NCI-H2227 treated with DMSO at 0.1 percent for 48 hours (cell line): Measurements from ENCODE around the gene PLD4.
"Not testable (repeated sequence)": the region's sequence is repeated elsewhere in the genome, so short reads cannot be mapped to it uniquely, and the experiment has no call there.

Experiments
- DNase-seq: peaks from one replicate; lab custom pipeline; 2025; lab: John Stamatoyannopoulos, UW

The PLD4 gene

GRCh38 chr14:104898870-104899510, 25.7 kb upstream of the PLD4 start:
- no peak for DNase-seq

DNA sequence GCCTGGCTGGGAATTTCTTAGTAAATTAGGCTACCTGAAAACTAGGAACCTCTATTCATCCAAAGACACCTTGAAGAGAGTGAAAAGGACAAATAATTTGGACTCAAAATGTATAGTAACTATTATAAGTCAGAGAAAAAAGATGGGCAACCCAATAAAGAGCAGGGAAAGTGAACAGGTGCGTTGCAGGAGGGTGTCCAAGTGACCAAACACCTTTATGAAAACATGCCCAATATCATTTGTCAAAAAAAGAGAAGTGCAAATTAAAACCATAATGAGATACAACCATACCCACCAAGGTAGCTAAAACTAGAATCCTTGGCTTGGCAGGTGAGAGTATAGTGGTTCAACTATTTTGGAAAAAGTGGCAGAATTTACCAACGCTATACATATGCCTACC, 24.9 kb upstream of the PLD4 start:
- no peak for DNase-seq

DNA sequence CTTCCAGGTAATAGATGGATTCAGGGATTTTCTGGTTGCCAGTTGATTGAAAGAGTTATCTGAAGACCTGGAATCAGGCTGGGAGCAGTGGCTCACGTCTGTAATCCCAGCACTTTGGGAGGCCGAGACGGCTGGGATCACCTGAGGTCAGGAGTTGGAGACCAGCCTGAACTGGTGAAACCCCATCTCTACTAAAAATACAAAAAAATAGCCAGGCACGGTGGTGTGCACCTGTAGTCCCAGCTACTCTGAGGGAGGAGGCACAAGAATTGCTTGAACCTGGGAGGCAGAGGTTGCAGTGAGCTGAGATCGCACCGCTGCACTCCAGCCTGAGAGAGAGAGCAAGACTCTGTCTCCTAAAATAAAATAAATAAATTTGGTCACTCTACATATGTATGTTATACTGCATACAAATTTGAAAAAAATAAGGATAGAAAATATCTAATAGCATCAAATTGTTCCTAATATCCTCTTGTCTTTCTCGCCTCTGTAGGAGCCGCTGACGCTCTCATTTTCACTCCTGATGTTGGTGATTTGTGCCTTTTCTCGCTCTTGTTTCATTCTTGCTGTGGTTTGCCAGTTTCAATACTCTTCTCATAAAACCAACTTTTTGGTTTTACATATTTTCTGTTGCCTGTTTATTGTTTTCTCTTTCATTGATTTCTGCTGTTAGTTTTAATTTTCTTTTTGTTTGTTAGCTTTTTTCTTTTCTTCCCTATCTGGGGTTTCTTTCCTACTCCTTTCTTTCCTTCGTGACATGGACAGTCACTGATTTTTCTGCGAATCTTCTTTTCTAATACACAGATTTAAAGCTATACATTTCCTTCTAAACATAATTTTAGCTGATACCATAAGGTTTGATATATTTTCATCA, 23.8 kb upstream of the PLD4 start:
- no peak for DNase-seq

- no peak for DNase-seq
Measured at GRCh38 chr14:104903990-104904389, 20.7 kb upstream of the PLD4 start.

- DNase-seq = not testable (repeated sequence)
Measured at GRCh38 chr14:104904650-104905578, 19.8 kb upstream of the PLD4 start.

DNA sequence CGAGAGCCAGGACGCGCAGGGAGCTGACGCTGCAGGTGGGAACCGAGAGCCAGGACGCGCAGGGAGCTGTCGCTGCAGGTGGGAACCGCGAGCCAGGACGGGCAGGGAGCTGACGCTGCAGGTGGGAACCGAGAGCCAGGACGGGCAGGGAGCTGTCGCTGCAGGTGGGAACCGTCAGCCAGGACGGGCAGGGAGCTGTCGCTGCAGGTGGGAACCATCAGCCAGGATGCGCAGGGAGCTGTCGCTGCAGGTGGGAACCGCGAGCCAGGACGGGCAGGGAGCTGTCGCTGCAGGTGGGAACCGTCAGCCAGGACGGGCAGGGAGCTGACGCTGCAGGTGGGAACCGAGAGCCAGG, 19.1 kb upstream of the PLD4 start:
- DNase-seq = not testable (repeated sequence)

DNA sequence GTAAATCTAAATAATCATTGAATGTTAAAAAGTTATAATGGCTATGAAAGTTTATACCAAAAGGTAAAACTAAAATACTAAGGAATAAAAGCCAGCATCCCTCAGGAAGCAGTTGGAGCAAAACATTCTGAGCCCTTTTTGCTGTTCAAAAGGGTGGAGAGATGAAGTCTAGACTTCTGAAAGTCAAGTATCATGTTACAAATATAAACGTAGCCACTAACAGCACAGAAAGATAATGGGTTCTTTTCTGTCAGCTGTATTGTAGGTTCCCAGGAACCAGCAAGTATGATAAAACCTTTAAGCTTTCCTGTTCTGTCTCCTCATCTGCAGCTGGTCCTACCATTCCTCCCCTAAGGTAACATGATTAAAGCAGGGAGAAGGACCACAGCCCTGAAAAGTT, 16.4 kb upstream of the PLD4 start:
- no peak for DNase-seq

GRCh38 chr14:104912053-104912452, 12.6 kb upstream of the PLD4 start:
- DNase-seq = no peak

DNA sequence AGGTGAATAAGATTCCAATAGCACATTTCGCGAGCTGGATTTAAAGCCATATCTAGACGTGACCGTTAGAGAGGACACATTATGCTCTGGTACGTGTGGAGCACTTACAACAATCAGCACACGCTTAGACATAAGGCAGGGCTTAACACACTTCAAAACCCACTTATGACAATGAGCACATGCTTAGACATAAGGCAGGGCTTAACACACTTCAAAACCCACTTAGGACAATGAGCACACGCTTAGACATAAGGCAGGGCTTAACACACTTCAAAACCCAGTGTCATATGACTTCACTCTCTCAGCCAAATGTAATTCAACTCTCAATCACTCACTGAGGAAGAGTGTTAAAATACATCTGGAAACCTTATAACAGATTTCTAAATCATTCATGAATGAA, 11.2 kb upstream of the PLD4 start:
- DNase-seq = no peak

DNA sequence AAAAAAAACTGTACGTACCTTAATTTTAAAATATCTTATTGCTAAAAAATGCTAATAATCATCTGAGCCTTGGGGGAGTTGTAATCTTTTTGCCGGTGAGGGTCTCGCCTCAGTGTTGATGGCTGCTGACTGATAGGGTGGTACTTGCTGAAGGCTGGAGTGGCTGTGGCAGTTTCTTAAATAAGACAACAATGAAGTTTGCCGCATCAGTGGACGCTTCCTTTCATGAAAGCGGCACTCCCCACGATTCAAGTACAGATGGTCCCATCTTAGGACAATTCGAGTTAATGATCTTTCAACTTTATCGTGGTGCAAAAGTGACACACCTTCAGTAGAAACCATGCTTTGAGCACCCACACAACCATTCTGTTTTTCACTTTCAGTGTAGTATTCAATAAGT, 7.6 kb upstream of the PLD4 start:
- DNase-seq = no peak

GRCh38 chr14:104917993-104918392, 6.7 kb upstream of the PLD4 start:
- no peak for DNase-seq

DNA sequence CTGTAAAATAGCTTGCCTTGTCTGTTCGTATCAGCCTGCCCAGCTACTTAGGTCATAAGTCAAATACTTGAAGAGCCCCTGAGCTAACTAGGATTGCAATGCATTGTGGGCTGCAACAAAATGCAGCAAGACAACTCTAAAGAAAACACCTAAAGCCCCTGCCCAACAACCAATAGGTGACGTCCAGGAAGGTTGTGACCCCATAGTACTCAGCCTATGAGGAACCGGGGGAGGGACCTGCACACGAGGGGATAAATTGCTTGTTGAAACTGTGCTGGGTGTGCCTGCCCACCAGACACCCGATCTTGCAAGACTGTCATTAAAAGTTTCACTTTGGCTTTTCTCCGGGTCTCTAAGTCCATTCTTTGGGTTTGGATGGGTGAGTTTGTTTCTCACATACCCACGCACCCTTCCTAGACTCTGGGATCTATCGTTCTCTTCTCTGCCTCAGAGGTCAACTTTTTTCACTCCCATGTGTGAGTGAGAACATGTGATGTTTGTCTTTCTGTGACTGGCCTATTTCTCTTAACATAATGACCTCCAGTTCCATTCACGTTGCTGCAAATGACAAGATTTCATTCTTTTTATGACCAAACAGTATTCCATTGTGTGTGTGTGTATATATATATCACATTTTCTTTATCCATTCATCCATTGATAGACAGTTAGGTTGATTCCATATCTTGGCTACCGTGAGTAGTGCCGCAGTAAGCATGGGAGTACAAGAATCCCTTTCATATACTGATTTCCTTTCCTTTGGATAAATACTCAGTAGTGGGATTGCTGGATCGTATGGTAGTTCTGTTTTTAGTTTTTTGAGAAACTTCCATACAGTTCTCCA, 5.3 kb upstream of the PLD4 start:
- not testable (repeated sequence) for DNase-seq

DNA sequence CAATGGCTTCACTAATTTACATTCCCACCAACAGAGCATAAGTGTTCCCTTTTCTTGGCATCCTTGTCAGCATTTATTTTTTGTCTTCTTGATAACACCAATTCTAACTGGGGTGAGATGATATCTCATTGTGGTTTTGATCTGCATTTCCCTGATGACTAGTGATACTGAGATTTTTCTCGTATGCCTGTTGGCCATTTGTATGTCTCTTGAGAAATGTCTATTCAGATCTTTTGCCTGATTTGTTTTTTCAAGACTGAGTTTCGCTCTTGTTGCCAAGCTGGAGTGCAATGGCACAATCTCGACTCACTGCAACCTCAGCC, 4.7 kb upstream of the PLD4 start:
- DNase-seq = no peak

- DNase-seq = no peak
Measured at GRCh38 chr14:104923640-104924420, 849 bp upstream of the PLD4 start.

GRCh38 chr14:104925214-104925854, 655 bp downstream of the PLD4 start:
- DNase-seq = no peak

- no peak for DNase-seq
Measured at GRCh38 chr14:104925855-104926609, 1.4 kb downstream of the PLD4 start.

GRCh38 chr14:104926619-104927431, 2.1 kb downstream of the PLD4 start:
- no peak for DNase-seq

GRCh38 chr14:104927432-104927816, 2.7 kb downstream of the PLD4 start:
- DNase-seq = no peak

GRCh38 chr14:104927901-104928300, 3.2 kb downstream of the PLD4 start:
- no peak for DNase-seq
